Naive thymus-derived CD4-positive, alpha-beta T cell (primary cell): ENCODE data around the gene DCAF10. TPM values are rescaled to one million over a fixed set of nuclear protein-coding genes. Genes with fewer than 3 reads are reported as not detected.

Experiments used
- ATAC-seq: fragments of 150-1000 bp; cut with Tn5 transposase; 2 replicates; pipeline ENCODE4 v1.10.0; 2021; ENCODE audit warnings: mild to moderate bottlenecking, moderate library complexity
- CTCF ChIA-PET: fragments of 350-600 bp; sonication (Branson Sonifier 250); formaldehyde crosslinking; loops from one replicate; lab custom pipeline; 2021; ENCODE audit warnings: antibody characterized with exemption; lab: Charles Lee
- POLR2A ChIA-PET: fragments of 350-600 bp; sonication (Branson Sonifier 250); formaldehyde crosslinking; loops from one replicate; lab custom pipeline; 2021; ENCODE audit warnings: antibody characterized with exemption, inconsistent platforms; lab: Charles Lee
- DNase-seq, 9 donors: peaks; one replicate each; pipeline versions ENCODE4 v3.0.0 to v3.0.0-alpha.2; 2020 to 2022; ENCODE audit warnings: mixed read lengths in 1 of 9
- H3K27ac ChIP-seq: one replicate; pipeline ENCODE4 v1.7.0; 2013; ENCODE audit warnings: mild to moderate bottlenecking, low read depth, low read length, moderate library complexity
- H3K27me3 ChIP-seq, 2 donors: one replicate each; pipeline ENCODE4 v1.7.0; 2013; ENCODE audit warnings: low read length in 2 of 2, mild to moderate bottlenecking in 2 of 2, moderate library complexity in 2 of 2; ENCODE audit not compliant: control insufficient read depth in 2 of 2, insufficient read depth in 2 of 2
- H3K36me3 ChIP-seq, 3 experiments: 1 replicate in 2 of 3; 2 replicates in 1 of 3; pipeline ENCODE4 v1.7.0; 2013; ENCODE audit warnings: low read length in 3 of 3, mild to moderate bottlenecking in 3 of 3, moderate library complexity in 1 of 3; ENCODE audit not compliant: insufficient read depth in 3 of 3, control insufficient read depth in 2 of 3
- H3K4me1 ChIP-seq, 2 donors: one replicate each; pipeline ENCODE4 v1.7.0; 2013; ENCODE audit warnings: low read length in 2 of 2, mild to moderate bottlenecking in 2 of 2, moderate library complexity in 1 of 2; ENCODE audit not compliant: control insufficient read depth in 2 of 2, insufficient read depth in 2 of 2
- H3K4me3 ChIP-seq: 2 replicates; pipeline ENCODE4 v1.7.0; 2013; ENCODE audit warnings: mild to moderate bottlenecking, low read length
- H3K9me3 ChIP-seq, 3 experiments: 1 replicate in 2 of 3; 2 replicates in 1 of 3; pipeline ENCODE4 v1.7.0; 2013; ENCODE audit warnings: low read length in 3 of 3; ENCODE audit not compliant: control insufficient read depth in 2 of 3
- H3K27ac Mint-ChIP-seq, 9 donors: one replicate each; pipeline ENCODE4 v1.8.0; 2020 to 2022; ENCODE audit warnings: mixed read lengths in 9 of 9, mild to moderate bottlenecking in 8 of 9, moderate library complexity in 5 of 9, inconsistent platforms in 2 of 9
- H3K27me3 Mint-ChIP-seq, 5 donors: one replicate each; pipeline ENCODE4 v1.8.0; 2021 to 2022; ENCODE audit warnings: mixed read lengths in 5 of 5, mild to moderate bottlenecking in 1 of 5
- H3K36me3 Mint-ChIP-seq, 5 donors: one replicate each; pipeline ENCODE4 v1.8.0; 2020 to 2022; ENCODE audit warnings: mixed read lengths in 5 of 5, mild to moderate bottlenecking in 3 of 5, inconsistent platforms in 1 of 5
- H3K4me1 Mint-ChIP-seq, 7 donors: one replicate each; pipeline ENCODE4 v1.8.0; 2020 to 2022; ENCODE audit warnings: mixed read lengths in 7 of 7, mild to moderate bottlenecking in 3 of 7, inconsistent platforms in 1 of 7
- H3K4me3 Mint-ChIP-seq, 10 donors: one replicate each; pipeline ENCODE4 v1.8.0; 2020 to 2022; ENCODE audit warnings: mild to moderate bottlenecking in 10 of 10, mixed read lengths in 10 of 10, moderate library complexity in 6 of 10, inconsistent platforms in 2 of 10
- H3K9me3 Mint-ChIP-seq, 11 donors: one replicate each; pipeline ENCODE4 v1.8.0; 2020 to 2022; ENCODE audit warnings: mixed read lengths in 11 of 11, mild to moderate bottlenecking in 4 of 11, inconsistent platforms in 1 of 11, moderate library complexity in 1 of 11
- intact Hi-C, 2 donors: fragments of 100-400 bp; cut with micrococcal nuclease; formaldehyde crosslinking; loops; one replicate each; pipeline ENCODE4 v1.15.1; 2023
- polyA plus RNA-seq, 2 donors: library from polyadenylated mRNA; unstranded; fragments of 300-500 nt; fragmentation: Illumina TruSeq; gene quantifications; one replicate each; pipeline ENCODE4 v1.2.3, GENCODE V29; 2021
- total RNA-seq, 6 experiments: library from RNA in 5 of 6; stranded (reverse) in 5 of 6; gene quantifications; 1 replicate in 5 of 6; 2 replicates in 1 of 6; pipeline ENCODE4 v1.2.3 and lab custom pipeline; 2021 to 2026

DCAF10 gene
- total and polyA plus RNA-seq, 7 experiments from 2014 or later, result 12.1 to 28.6 (median 21.9) TPM

DNA sequence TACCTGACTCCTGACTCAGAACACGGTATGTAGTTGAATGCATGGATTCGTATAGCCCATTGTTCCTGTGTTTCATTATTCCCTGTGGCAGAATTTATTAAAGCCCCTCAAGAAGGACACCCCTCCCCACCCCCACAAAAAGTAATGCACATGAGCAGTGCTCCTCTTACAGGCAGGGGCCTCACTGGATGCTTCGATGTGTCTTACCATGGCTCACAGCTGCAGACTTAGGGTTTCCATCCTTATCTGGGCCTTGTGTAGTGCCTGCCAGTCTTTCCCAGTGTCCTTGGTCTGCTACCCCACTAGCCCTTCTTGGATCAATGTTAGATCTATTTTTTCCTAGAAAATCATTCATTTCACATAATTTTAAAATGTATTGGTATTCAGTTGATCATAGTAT lies 30.6 kb upstream of the DCAF10 start:
- Histone ChIP-seq H3K4me1 (no peaks in the 10 kb centered on the region), H3K4me3 (no peak overlapping the region), H3K36me3 (peaks cover 5 to 29% (median 5%) of the 10 kb centered on the region in 3 experiments), H3K27me3 (no peaks in the 10 kb centered on the region), H3K27ac (no peak overlapping the region), H3K9me3 (no peaks in the 10 kb centered on the region)
- POLR2A ChIA-PET, result interaction anchor here (0.7 to 3.7 kb wide), 3 partner anchors 9 to 15 kb away, joined by 3 to 9 read pairs (median 5); partner anchors contain the start of gene EXOSC3
- no peak overlapping the region for H3K4me3 Mint-ChIP-seq
- no peaks in the 10 kb centered on the region for H3K9me3 Mint-ChIP-seq
- intact Hi-C loops, result no loop called here
- peaks cover 0 to 50% (median 7%) of the 10 kb centered on the region in 5 donors for H3K36me3 Mint-ChIP-seq
- ATAC-seq, result no peak
- DNase-seq, result no peak
- peaks cover 0 to 14% (median 2%) of the 10 kb centered on the region in 7 donors for H3K4me1 Mint-ChIP-seq
- peak overlapping the region in 5 of 9 donors; percentile 26 to 72 (median 56) for H3K27ac Mint-ChIP-seq
- H3K27me3 Mint-ChIP-seq, result no peaks in the 10 kb centered on the region
- CTCF ChIA-PET, result interaction anchor here (0.6 kb wide), 1 partner anchor 20 kb away, joined by 3 read pairs; no protein-coding TSS in a partner anchor

DNA sequence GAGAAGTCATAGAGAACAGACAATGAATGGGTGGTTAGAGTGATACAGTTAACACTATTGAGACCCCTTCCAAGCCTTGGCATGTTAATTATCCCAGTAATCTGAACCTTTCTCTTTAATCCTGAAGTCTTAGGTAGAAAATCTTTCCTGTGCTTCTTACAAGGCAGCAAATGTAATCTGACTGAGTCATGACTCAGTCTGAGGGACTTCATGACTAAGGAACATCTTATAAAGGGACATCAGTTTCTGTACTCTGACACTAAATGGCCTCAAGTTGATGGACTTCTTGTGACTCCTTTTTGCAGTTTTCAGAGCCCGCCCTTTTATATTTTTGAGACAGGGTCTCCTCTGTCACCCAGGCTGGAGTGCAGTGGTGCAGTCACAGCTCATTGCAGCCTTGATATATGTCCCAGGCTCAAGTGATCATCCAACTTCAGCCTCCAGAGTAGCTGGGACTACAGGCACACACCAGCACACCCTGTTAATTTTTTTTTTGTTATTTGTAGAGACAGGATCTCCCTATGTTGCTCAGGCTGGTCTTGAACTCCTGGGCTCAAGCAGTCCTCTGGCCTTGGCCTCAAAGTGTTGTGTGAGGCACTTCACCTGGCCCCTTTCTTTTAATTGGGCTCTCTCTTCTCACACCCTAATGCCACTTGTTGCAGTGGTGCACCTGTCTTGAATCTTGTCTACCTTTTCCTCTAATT lies 25.2 kb upstream of the DCAF10 start:
- ATAC-seq, result no peak
- peaks cover 8 to 52% (median 19%) of the 10 kb centered on the region in 5 donors for H3K36me3 Mint-ChIP-seq

DNA sequence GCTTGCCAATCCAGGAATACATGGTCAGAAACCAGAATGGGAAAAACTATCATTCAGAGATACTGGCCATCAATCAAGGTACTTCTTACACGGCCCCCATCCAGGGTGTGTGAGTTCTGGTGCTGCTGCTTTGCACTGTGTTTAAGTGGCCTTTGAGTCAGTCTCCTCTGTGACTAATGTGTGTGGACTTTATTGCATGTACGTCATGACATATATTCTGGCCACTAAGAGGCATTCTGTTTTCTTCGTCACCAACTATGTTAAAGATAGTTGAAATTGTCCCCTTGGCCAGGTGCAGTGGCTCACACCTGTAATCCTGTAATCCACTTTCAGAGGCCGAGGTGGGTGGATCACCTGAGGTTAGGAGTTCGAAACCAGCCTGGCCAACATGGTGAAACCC lies 24.3 kb upstream of the DCAF10 start:
- peaks cover 0 to 11% (median 6%) of the 10 kb centered on the region in 7 donors for H3K4me1 Mint-ChIP-seq
- Histone ChIP-seq H3K9me3 (no peaks in the 10 kb centered on the region), H3K4me3 (no peak overlapping the region), H3K27me3 (no peaks in the 10 kb centered on the region), H3K36me3 (peaks cover 4 to 63% (median 9%) of the 10 kb centered on the region in 3 experiments), H3K27ac (no peak overlapping the region), H3K4me1 (no peaks in the 10 kb centered on the region)
- no peak for ATAC-seq
- H3K27me3 Mint-ChIP-seq, result no peaks in the 10 kb centered on the region
- ChIA-PET CTCF (no interaction called here), POLR2A (interaction anchor here (1.0 kb wide), 1 partner anchor 9 kb away, joined by 3 read pairs; the partner anchor contains the start of gene EXOSC3)
- no peaks in the 10 kb centered on the region for H3K9me3 Mint-ChIP-seq
- no peak overlapping the region for H3K27ac Mint-ChIP-seq
- no peak for DNase-seq
- H3K4me3 Mint-ChIP-seq, result no peak overlapping the region
- H3K36me3 Mint-ChIP-seq, result peaks cover 8 to 48% (median 23%) of the 10 kb centered on the region in 5 donors
- intact Hi-C loops, result no loop called here

More for the DNA sequence above, 25.2 kb upstream of the DCAF10 start:
- ChIA-PET CTCF (no interaction called here), POLR2A (interaction anchor here (1.0 to 2.4 kb wide), 2 partner anchors 9 to 10 kb away, joined by 3 to 11 read pairs; partner anchors contain the start of gene EXOSC3)
- no peaks in the 10 kb centered on the region for H3K27me3 ChIP-seq
- H3K4me3 Mint-ChIP-seq, result no peak overlapping the region
- H3K27me3 Mint-ChIP-seq, result no peaks in the 10 kb centered on the region
- no peaks in the 10 kb centered on the region for H3K9me3 Mint-ChIP-seq
- intact Hi-C loops, result loop anchor here in 1 of 2 donors (2.0 kb wide), 1 partner anchor 19 kb away; no protein-coding TSS in a partner anchor
- peaks cover 5 to 58% (median 9%) of the 10 kb centered on the region in 3 experiments for H3K36me3 ChIP-seq
- H3K4me1 ChIP-seq, result no peaks in the 10 kb centered on the region
- H3K27ac Mint-ChIP-seq, result peak overlapping the region in 3 of 9 donors; percentile 1 to 78 (median 43)
- peaks cover 0 to 5% (median 4%) of the 10 kb centered on the region in 7 donors for H3K4me1 Mint-ChIP-seq
- DNase-seq, result no peak
- no peaks in the 10 kb centered on the region for H3K9me3 ChIP-seq
- H3K4me3 ChIP-seq, result no peak overlapping the region
- H3K27ac ChIP-seq, result no peak overlapping the region

DNA sequence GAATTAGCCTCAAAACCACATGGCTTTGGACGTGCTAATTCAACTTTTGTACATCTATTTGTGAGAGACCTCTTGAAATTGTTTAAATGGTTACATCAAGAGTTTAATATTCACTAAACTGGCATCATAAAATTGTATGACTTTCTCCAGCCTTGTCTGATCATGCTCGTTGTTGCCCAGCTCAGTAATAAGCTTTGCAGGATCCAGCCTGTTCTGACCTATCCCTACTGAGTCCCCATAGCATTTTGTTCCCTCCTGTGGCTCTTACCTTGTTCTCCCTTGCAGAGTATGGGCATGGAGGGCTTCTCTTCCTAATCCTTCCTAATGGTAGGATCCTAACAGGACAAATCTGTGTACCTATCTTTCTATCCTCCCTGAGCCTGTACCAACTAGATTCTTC lies 22.1 kb upstream of the DCAF10 start:
- no peaks in the 10 kb centered on the region for H3K9me3 Mint-ChIP-seq
- H3K4me3 Mint-ChIP-seq, result peak overlapping the region in 1 of 10 donors; percentile 51
- no peak overlapping the region for H3K27ac ChIP-seq
- H3K4me3 ChIP-seq, result no peak overlapping the region
- ATAC-seq, result no peak
- ChIA-PET POLR2A (interaction anchor here (0.6 to 3.6 kb wide), 3 partner anchors 9 to 116 kb away, joined by 3 to 13 read pairs (median 5); partner anchors contain the start of gene DCAF10), CTCF (interaction anchor here (0.6 kb wide), 1 partner anchor 480 kb away, joined by 3 read pairs; no protein-coding TSS in a partner anchor)
- H3K27me3 ChIP-seq, result no peaks in the 10 kb centered on the region
- H3K36me3 Mint-ChIP-seq, result peaks cover 15 to 48% (median 29%) of the 10 kb centered on the region in 5 donors
- no peak for DNase-seq
- H3K27ac Mint-ChIP-seq, result peak overlapping the region in 3 of 9 donors; percentile 9 to 34 (median 22)
- H3K4me1 Mint-ChIP-seq, result peaks cover 8 to 30% (median 27%) of the 10 kb centered on the region in 7 donors
- H3K36me3 ChIP-seq, result peaks cover 4 to 76% (median 13%) of the 10 kb centered on the region in 3 experiments
- no peaks in the 10 kb centered on the region for H3K9me3 ChIP-seq
- H3K27me3 Mint-ChIP-seq, result no peaks in the 10 kb centered on the region
- H3K4me1 ChIP-seq, result peaks cover 11 to 14% of the 10 kb centered on the region in 2 donors
- intact Hi-C loops, result no loop called here

GRCh38 chr9:37784291-37784615 lies 16.3 kb upstream of the DCAF10 start:
- peaks cover 7 to 20% (median 17%) of the 10 kb centered on the region in 5 donors for H3K36me3 Mint-ChIP-seq
- H3K27me3 ChIP-seq, result no peaks in the 10 kb centered on the region
- peak overlapping the region; percentile 95 to 98 (median 96) for H3K27ac Mint-ChIP-seq
- H3K4me3 ChIP-seq, result peak overlapping the region; percentile 92
- intact Hi-C loops, result loop anchor here (1.0 to 2.0 kb wide), 2 partner anchors 120 to 1017 kb away; partner anchors contain the start of gene SLC25A51 (in 1 of the 2)
- H3K4me1 Mint-ChIP-seq, result peaks cover 18 to 50% (median 40%) of the 10 kb centered on the region in 7 donors
- H3K4me1 ChIP-seq, result peaks cover 18 to 21% of the 10 kb centered on the region in 2 donors
- DNase-seq (no peak), ATAC-seq (no peak)
- peaks cover 0 to 4% (median 0%) of the 10 kb centered on the region in 5 donors for H3K27me3 Mint-ChIP-seq
- H3K27ac ChIP-seq, result peak overlapping the region; percentile 85
- CTCF ChIA-PET, result no interaction called here
- peaks cover 4 to 47% (median 9%) of the 10 kb centered on the region in 3 experiments for H3K36me3 ChIP-seq
- peaks cover 0 to 2% (median 0%) of the 10 kb centered on the region in 11 donors for H3K9me3 Mint-ChIP-seq
- peak overlapping the region; percentile 96 to 98 (median 97) for H3K4me3 Mint-ChIP-seq
- POLR2A ChIA-PET, result interaction anchor here (0.7 to 3.5 kb wide), 10 partner anchors 10 to 196 kb away, joined by 3 to 29 read pairs (median 7); partner anchors contain the start of genes DCAF10 and TRMT10B
- H3K9me3 ChIP-seq, result no peaks in the 10 kb centered on the region
